ENCODE results near the gene FUS. TPM values are rescaled to one million over a fixed set of nuclear protein-coding genes. Genes with fewer than 3 reads are reported as not detected.

Gene FUS
- total and polyA plus RNA-seq, 2 of the 13 experiments (the other 11 are each of a cell fraction or from before 2014, with no cell fraction given) = 68.1 to 168 TPM

GRCh38 chr16:31142109-31143010, 37.6 kb upstream of the FUS start (continued):
- TF ChIP-seq LBX2 (CRISPR knock-in tag; IDR thresholded peaks at IDR 0.05; ENCODE audit: borderline replicate concordance) = peak; percentile 69; the same call in 1 of the 2 replicates
- peak in 1 of 2 experiments; percentile 86; a peak in 2 of 4 replicates for TF ChIP-seq KLF16 (CRISPR knock-in tag; IDR thresholded peaks at IDR 0.05)
- no peak for TF ChIP-seq PCBP1 (IDR thresholded peaks at IDR 0.05; ENCODE audit: borderline replicate concordance, low read depth, low read length)
- TF ChIP-seq HINFP (CRISPR knock-in tag; IDR thresholded peaks at IDR 0.05; ENCODE audit: low read depth) = 0 out of 2 replicates have a peak, but pooled peaks have one; percentile 13
- TF ChIP-seq SNAI1 (CRISPR knock-in tag; IDR thresholded peaks at IDR 0.05; ENCODE audit: borderline replicate concordance) = no peak
- peak; percentile 57; the same call in 1 of the 2 replicates for TF ChIP-seq ZNF337 (CRISPR knock-in tag; IDR thresholded peaks at IDR 0.05; ENCODE audit: borderline replicate concordance, low read depth)
- TF ChIP-seq REST (IDR thresholded peaks at IDR 0.05; ENCODE audit: borderline replicate concordance in 1 of 2, low read depth in 1 of 2, low read length in 2 of 2) = no peak
- TF ChIP-seq ZXDC (CRISPR knock-in tag; IDR thresholded peaks at IDR 0.05) = no peak
- TF ChIP-seq UBTF (CRISPR knock-in tag; IDR thresholded peaks at IDR 0.05) = peak; percentile 63; the same call in 1 of the 2 replicates
- 0 out of 2 replicates have a peak, but pooled peaks have one; percentile 80 for TF ChIP-seq ZNF33B (CRISPR knock-in tag; IDR thresholded peaks at IDR 0.05)
- peak; percentile 80 for TF ChIP-seq ZNF205 (CRISPR knock-in tag; IDR thresholded peaks at IDR 0.05)
- TF ChIP-seq ZNF766 (CRISPR knock-in tag; IDR thresholded peaks at IDR 0.05; ENCODE audit: borderline replicate concordance) = no peak
- TF ChIP-seq ZNF501 (CRISPR knock-in tag; IDR thresholded peaks at IDR 0.05) = peak; percentile 89
- no peak for TF ChIP-seq ZNF570 (CRISPR knock-in tag; IDR thresholded peaks at IDR 0.05; ENCODE audit: borderline replicate concordance)
- no peak; the same call in 1 of the 2 replicates for TF ChIP-seq NR0B2 (CRISPR knock-in tag; IDR thresholded peaks at IDR 0.05)

All from HepG2 (cell line).